ENCODE data around the gene CCSAP. TPM values are rescaled to one million over a fixed set of nuclear protein-coding genes. Genes with fewer than 3 reads are reported as not detected.

Gene CCSAP
- total and polyA plus RNA-seq, 2 donors, result 3.0 to 14.2 TPM

GRCh38 chr1:229282295-229282823 is 60.5 kb downstream of the CCSAP start:
- peaks cover 2% of the 10 kb centered on the region for H3K4me1 ChIP-seq (ENCODE audit: insufficient read depth)
- H3K36me3 ChIP-seq (ENCODE audit: insufficient read depth), result no peaks in the 10 kb centered on the region
- H3K4me3 ChIP-seq (ENCODE audit: low read depth, low read length), result no peak overlapping the region
- WGBS, result 91% methylated on average over 1 of the region's 1 CpG
- no peak for DNase-seq (ENCODE audit: extremely low spot score)
- no peak overlapping the region for H3K27ac ChIP-seq (ENCODE audit: low read depth)

DNA sequence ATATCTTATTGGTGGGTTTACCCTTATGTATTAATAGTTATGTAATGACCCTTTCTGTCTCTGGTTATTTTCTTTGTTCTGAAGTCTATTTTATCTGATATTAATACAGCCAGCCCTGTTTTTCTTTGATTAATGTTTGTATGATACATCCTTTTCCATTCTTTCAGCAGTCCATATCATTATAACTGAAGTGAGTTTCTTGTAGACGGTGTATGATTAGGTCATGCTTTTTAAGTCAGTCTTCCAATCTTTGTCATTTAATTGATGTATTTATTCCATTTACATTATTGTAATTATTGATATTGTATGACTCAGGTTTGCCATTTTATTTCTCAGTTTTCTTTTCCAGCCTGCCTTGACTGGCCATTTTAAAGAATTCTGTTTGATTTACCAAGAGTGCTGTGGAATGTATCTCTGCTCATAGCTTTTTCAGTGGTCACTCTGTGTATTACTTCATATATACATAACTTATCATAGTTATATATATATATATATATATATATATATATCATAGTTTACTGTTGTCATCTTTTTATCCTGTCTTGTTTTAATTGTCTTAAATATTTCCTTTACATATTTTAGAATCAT is 61.4 kb downstream of the CCSAP start:
- Histone ChIP-seq H3K27ac (ENCODE audit: low read depth) (no peak overlapping the region), H3K4me3 (ENCODE audit: low read depth, low read length) (no peak overlapping the region), H3K36me3 (ENCODE audit: insufficient read depth) (no peaks in the 10 kb centered on the region), H3K4me1 (ENCODE audit: insufficient read depth) (no peaks in the 10 kb centered on the region)
- DNase-seq (ENCODE audit: extremely low spot score), result no peak
- 92% methylated on average over 1 of the region's 1 CpG for WGBS

DNA sequence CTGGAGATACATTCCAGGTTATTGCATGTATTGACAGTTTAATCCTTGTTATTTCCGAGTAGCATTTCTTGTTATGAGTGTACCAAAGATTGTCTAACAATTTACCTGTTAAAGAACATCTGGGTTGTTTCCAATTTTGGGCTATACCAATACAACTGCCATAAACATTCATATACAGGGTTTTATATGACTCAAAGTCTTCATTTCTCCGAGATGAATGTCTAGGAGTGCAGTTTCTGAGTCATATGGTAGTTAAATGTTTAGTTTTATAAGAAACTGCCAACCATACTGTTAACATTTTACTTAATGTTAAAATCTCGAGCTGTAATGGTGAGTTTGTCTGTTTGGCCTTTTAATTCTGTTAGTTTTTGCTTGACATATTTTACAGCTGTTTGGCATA is 61.9 kb downstream of the CCSAP start:
- 75% methylated on average over 3 of the region's 3 CpGs for WGBS
- H3K36me3 ChIP-seq (ENCODE audit: insufficient read depth), result no peaks in the 10 kb centered on the region
- H3K4me3 ChIP-seq (ENCODE audit: low read depth, low read length), result no peak overlapping the region
- H3K4me1 ChIP-seq (ENCODE audit: insufficient read depth), result no peaks in the 10 kb centered on the region
- DNase-seq (ENCODE audit: extremely low spot score), result no peak
- H3K27ac ChIP-seq (ENCODE audit: low read depth), result no peak overlapping the region

DNA sequence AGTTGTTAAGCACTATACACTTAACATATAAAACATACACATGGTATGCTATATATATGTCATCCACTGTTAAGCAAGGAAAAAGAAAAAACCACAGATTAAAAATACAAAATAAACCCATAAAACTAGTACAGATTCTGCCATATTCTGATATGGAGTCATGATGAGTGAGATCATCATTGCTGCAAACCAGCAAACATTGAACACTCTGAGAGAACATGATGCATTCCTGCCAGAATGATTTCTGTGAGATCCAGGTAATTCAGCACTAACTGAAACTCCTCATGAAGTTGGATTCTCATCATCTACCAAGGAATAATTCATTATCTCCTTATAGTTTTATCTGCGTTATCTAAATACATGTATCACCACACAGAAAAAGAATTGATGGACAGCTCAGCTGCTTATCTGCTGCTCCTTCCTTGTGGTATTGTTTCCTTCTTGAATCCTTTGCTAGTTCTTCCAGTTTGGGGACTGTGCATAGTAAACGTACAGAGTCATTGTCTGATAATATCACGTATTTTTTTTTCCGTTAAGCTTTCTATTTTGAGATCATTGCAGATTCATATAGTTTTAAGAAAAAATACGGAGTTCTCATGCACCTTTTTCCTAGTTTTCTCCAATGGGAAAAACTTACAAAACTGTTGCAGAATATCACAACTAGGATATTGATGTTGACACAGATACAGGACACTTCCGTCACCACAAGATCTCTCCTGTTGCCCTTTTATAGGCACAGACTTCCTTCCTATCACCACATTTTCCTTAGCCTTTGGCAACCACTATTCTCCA is 62.6 kb downstream of the CCSAP start:
- WGBS, result 78% methylated on average over 6 of the region's 6 CpGs
- no peak overlapping the region for H3K27ac ChIP-seq (ENCODE audit: low read depth)
- no peaks in the 10 kb centered on the region for H3K4me1 ChIP-seq (ENCODE audit: insufficient read depth)
- no peak overlapping the region for H3K4me3 ChIP-seq (ENCODE audit: low read depth, low read length)
- no peaks in the 10 kb centered on the region for H3K36me3 ChIP-seq (ENCODE audit: insufficient read depth)
- DNase-seq (ENCODE audit: extremely low spot score), result no peak

- no peak overlapping the region for H3K4me3 ChIP-seq (ENCODE audit: low read depth, low read length)
- no peak overlapping the region for H3K27ac ChIP-seq (ENCODE audit: low read depth)
- no peak for DNase-seq (ENCODE audit: extremely low spot score)
- 75% methylated on average over 3 of the region's 3 CpGs for WGBS
- no peaks in the 10 kb centered on the region for H3K36me3 ChIP-seq (ENCODE audit: insufficient read depth)
- H3K4me1 ChIP-seq (ENCODE audit: insufficient read depth), result peaks cover 2% of the 10 kb centered on the region
Measured at GRCh38 chr1:229279242-229279641, 63.6 kb downstream of the CCSAP start.

DNA sequence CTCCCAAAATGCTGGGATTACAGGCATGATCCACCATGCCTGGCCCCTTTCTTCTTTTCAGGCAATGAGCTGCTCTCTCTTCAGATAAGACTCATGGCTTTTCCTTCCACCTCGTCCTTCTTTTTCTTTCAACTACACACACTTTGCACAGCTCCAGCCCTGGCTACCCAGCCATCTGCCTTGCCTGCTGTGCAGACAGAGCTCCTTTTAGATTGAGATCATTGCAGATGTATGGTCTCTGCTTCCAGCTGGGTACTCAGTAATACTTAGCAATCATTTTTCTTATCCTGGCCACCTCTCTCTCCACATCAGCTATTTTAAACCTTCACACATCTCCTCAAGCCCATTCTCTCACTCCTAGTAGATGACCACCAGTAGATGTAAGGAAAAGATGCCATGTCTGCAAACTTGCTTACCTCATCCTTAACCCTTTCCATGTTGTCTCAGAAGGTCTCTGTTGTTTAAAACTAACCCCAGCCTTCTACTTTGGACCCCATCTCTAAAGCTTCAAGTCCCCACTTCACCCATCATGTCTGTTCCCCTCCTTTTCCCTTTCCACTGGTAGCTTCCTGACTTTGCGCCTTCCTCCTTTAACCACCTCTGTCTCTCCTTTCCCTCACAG is 64.6 kb downstream of the CCSAP start:
- H3K4me1 ChIP-seq (ENCODE audit: insufficient read depth), result peaks cover 2% of the 10 kb centered on the region
- no peak overlapping the region for H3K27ac ChIP-seq (ENCODE audit: low read depth)
- H3K4me3 ChIP-seq (ENCODE audit: low read depth, low read length), result no peak overlapping the region
- DNase-seq (ENCODE audit: extremely low spot score), result no peak
- WGBS, result 92% methylated on average over 2 of the region's 2 CpGs
- H3K36me3 ChIP-seq (ENCODE audit: insufficient read depth), result no peaks in the 10 kb centered on the region

GRCh38 chr1:229275005-229275404 is 67.8 kb downstream of the CCSAP start:
- Histone ChIP-seq H3K36me3 (ENCODE audit: insufficient read depth) (no peaks in the 10 kb centered on the region), H3K4me1 (ENCODE audit: insufficient read depth) (peaks cover 6% of the 10 kb centered on the region), H3K27ac (ENCODE audit: low read depth) (no peak overlapping the region), H3K4me3 (ENCODE audit: low read depth, low read length) (no peak overlapping the region)
- 97% methylated on average over 2 of the region's 2 CpGs for WGBS
- no peak for DNase-seq (ENCODE audit: extremely low spot score)

GRCh38 chr1:229273507-229274232 is 69.2 kb downstream of the CCSAP start:
- Histone ChIP-seq H3K36me3 (ENCODE audit: insufficient read depth) (no peaks in the 10 kb centered on the region), H3K4me1 (ENCODE audit: insufficient read depth) (peaks cover 6% of the 10 kb centered on the region), H3K27ac (ENCODE audit: low read depth) (no peak overlapping the region), H3K4me3 (ENCODE audit: low read depth, low read length) (no peak overlapping the region)
- 88% methylated on average over 7 of the region's 7 CpGs for WGBS
- no peak for DNase-seq (ENCODE audit: extremely low spot score)

DNA sequence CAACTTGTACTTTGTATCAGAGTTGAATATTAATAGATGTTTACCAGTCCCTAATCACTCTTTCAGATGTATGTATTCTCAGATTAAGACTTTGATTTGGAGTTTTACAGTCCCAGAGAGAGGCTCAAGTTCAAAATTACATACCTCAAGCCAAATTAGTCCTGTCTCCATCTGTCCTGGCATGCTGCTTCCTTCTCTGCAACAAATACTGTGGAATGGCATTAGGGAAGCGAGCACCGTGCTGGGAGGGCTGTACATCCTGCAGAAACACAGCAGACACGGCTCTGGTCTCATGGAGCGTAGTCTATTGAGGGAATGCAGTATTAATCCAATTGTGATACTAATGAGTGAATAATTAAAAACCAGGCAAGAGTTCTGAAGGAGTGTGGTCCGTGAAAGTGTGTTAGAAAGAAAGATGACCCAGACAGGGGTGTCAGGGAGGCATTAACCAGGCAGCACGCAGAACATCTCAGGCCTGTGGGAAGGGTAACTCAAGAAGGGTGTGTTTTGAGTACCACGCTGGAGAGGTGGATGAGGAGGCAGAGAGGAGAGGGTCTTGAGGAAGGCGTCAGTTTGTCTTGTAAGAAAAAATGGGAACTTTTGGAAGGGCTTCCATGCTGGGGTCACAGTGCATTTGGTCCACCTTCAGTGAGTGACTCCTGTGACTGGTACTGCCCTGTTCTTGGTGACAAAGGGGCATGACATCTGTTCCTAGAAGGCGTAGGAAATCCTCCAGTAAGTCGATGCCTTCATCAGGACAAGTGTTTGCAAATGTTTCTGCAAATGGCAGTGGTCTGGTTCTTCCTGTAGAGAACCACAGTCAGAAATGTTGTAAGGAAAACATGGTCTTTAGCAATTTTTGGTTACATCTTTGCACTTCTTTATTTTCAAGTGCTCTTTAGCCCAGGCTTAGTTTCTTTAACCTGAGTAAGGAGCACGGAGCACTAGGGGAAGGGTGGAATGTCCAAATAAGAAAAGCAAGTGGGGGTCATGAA is 70.4 kb downstream of the CCSAP start:
- peaks cover 6% of the 10 kb centered on the region for H3K4me1 ChIP-seq (ENCODE audit: insufficient read depth)
- no peak overlapping the region for H3K27ac ChIP-seq (ENCODE audit: low read depth)
- WGBS, result 41% methylated on average over 11 of the region's 11 CpGs
- no peak for DNase-seq (ENCODE audit: extremely low spot score)
- no peaks in the 10 kb centered on the region for H3K36me3 ChIP-seq (ENCODE audit: insufficient read depth)
- peak overlapping the region; percentile 99 for H3K4me3 ChIP-seq (ENCODE audit: low read depth, low read length)

GRCh38 chr1:229271448-229272159 is 71.2 kb downstream of the CCSAP start:
- DNase-seq (ENCODE audit: extremely low spot score), result no peak

More at GRCh38 chr1:229271448-229272159, 71.2 kb downstream of the CCSAP start:
- H3K4me3 ChIP-seq (ENCODE audit: low read depth, low read length), result peak overlapping the region; percentile 99
- peaks cover 6% of the 10 kb centered on the region for H3K4me1 ChIP-seq (ENCODE audit: insufficient read depth)
- under 1% methylated on average over 32 of the region's 32 CpGs for WGBS
- H3K27ac ChIP-seq (ENCODE audit: low read depth), result peak overlapping the region; percentile 92
- no peaks in the 10 kb centered on the region for H3K36me3 ChIP-seq (ENCODE audit: insufficient read depth)

All from urinary bladder (tissue), 4 donors.